Stimulated activated CD8-positive, alpha-beta memory T cell treated with anti-CD3 and anti-CD28 coated beads, Interleukin-7, amount 100 ng/mL, for 4 hours (primary cell): Measurements from ENCODE around the gene GAST.

Experiments used
- DNase-seq, 2 donors: peaks; one replicate each; pipeline ENCODE4 v3.0.0-alpha.2; 2020; ENCODE audit warnings: low read depth in 2 of 2

Gene GAST

DNA sequence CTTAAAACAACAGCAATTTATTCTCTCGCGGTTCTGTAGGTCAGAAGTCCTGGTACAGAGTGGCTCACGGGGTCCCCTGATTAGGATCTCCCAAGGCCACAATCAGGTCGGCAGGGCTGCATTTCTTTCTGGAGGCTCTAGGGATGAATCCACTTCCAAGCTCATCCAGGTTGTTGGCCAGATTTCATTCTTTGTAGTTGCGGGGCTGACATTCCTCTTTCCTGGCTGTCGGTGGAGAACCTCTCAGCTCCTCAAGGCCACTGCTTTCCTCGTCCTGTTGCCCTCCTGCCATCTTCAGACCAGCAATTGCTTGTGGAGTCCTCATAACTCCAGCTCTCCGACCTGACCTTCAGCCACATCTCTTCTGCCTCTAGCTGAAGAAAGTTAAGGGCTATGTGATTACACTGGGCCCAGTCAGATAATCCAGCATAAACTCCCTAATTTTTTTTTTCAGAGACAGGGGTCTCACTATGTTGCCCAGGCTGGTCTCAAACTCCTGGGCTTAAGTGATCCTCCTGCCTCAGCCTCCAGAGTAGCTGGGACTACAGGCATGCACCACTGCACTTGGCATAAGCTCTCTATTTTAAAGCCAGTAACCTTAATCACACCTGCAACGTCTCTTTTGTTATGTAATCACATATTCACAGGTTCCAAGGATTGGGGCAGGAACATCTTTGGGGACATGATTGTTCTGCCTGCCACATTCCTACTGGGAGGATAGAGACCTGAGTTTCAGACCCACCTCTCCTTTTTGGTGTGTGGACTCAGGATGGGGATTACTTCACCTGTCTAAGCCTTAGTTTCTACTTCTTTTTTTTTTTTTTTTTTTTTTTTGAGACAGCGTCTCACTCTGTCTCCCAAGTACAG, 4.1 kb upstream of the GAST start:
- DNase-seq, result no peak

DNA sequence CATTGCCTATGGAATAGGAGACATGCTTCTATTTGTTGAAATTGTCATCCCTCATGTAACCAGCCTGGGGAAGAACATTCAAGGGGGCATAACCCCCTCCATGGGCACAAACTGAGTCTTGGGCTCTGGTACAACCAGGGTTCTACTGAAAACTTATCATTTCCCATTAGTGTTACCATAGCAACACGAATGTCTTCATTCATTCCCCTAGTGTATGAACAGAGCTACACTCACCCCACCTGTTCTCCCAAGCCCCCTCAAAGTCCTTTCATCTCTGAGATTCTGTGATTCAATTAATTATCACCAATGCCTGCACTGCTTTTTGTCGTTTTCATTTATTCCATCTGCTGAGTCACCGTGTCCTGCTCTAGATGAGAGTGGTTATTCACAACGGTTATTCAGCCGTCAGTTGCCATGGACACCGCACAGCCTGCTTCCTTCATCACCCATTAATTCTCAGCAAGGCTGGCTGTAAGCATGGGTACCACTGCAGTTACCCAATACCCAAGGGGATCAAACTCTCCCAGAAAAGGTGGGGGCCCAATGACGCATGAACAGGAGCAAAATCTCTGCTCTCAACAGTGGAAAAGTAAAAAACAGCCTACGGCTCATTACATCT, 1.6 kb upstream of the GAST start:
- DNase-seq, result peak; percentile 13 to 29

- no peak for DNase-seq
These were observed 5.5 kb downstream of the GAST start for GRCh38 chr17:41717408-41718286.

- no peak for DNase-seq
These were observed 6.1 kb downstream of the GAST start for GRCh38 chr17:41718287-41718645.

GRCh38 chr17:41722231-41722630, 10.1 kb downstream of the GAST start:
- no peak for DNase-seq

- no peak for DNase-seq
These were observed 11.8 kb downstream of the GAST start for GRCh38 chr17:41723801-41724475.

GRCh38 chr17:41724476-41725050, 12.4 kb downstream of the GAST start:
- no peak for DNase-seq

- no peak for DNase-seq
These were observed 13.0 kb downstream of the GAST start for GRCh38 chr17:41725134-41725533.

DNA sequence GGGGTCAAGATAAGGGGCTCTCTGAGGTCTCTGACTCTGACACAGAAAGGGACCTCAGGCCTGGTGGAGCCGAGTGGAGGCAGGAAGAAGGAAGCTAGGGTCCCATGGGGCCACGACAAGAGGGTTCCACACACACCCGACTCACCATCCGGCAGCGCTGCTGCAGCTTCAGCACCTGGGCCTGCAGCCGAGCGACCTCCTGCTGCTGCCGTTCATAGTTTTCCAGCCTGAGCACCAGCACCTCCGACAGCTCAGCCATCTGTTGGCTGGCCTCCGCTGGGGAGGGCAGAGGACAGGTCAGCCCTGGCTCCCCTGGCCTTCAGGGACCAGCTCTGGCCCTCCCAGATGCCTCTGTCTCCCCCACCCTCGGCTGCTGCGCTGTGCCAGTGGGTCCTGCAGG, 15.9 kb downstream of the GAST start:
- DNase-seq, result no peak

GRCh38 chr17:41730479-41730878, 18.3 kb downstream of the GAST start:
- no peak for DNase-seq

DNA sequence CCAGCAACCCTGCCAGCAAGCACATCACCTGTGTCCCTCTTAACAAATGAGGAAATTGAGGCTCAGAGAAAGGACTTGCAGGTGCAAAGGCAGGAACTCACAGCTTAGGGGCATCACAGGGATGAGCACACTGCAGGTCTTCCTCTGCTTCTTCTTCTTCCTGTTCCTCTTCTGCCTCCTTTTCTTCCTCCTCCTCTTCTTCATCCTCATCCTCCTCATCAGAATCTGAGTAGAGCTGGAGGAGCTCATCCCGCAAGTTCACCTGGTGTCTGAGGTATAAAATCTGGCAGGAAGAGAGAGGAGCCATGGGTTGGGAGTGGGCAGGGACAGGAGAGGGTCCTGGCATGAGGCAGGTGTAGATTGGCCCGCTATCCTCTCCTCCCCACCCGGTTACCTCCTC, 19.7 kb downstream of the GAST start:
- DNase-seq, result no peak

GRCh38 chr17:41733348-41734138, 21.4 kb downstream of the GAST start:
- peak in 1 of 2 donors; percentile 2 for DNase-seq

DNA sequence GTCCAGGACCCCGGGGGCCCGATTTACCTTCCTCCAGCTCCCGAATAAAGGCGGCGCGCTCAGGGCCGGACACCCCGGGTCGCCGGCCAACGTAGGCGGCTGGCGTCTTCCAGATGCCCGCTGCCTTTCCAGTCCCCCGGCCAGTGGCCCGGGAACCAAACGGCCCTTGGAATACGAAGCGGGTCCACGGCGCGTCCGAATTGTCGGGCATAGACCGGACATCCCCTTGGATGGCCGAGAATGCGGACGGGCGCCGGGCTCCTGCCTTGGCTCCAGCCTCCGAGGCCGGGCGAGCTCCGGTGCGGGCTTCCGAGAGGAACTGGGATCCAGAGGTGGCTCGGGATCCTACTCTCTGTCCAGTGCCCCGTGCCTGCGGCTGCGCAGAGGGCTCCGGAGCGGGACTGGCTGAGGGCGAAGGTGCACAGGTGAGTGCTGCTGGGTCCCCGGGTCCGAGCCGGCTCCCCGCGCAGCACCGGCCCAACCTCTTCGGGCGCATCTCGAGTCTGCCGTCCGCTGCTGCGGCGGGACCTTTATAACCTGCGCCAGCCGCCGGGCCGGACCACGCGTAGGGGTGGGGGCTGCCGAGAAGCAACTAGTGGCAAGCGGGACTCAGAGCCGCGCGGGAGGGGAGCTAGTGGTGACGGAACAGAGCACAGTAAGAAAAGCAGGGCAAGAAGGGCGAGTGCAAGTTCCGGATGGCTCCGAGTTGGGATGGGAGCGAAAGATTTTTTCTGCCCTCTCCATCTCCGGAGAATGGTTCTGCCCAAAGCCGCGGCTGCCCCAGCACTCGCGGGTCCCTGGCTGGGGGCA, 22.2 kb downstream of the GAST start, which contains the start of gene HAP1:
Gene HAP1 (minus strand): TSS at position 505 of the 810 bp plus-strand sequence. CDS start 9 bp downstream, at position 496.
- no peak for DNase-seq

GRCh38 chr17:41734949-41735313, 22.8 kb downstream of the GAST start:
- DNase-seq, result no peak

DNA sequence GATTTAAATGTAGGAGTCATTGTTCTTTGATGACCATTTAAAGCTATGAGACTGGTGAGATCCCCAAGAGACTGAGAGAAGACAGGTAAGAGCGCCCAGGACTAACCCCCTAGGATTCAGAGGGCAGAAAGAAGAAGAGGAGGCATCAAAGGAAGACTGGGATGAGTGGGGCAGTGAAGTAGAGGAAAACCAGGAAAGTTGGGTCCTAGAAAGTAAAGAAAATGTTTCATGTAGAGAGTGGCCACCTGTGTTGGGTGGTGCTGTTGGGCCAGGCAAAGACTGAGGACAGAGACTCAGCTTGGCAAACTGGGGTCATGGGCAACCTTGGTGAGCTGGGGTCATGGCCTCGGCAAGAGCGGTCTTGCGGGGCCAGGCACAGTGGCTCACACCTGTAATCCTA, 23.6 kb downstream of the GAST start:
- no peak for DNase-seq

- no peak for DNase-seq
These were observed 25.0 kb downstream of the GAST start for GRCh38 chr17:41736983-41737679.

- DNase-seq, result no peak
These were observed 25.5 kb downstream of the GAST start for GRCh38 chr17:41737680-41738023.

GRCh38 chr17:41738077-41738800, 26.1 kb downstream of the GAST start:
- DNase-seq, result peak; percentile 58 to 66

GRCh38 chr17:41738801-41739112, 26.6 kb downstream of the GAST start:
- no peak for DNase-seq
